ENCODE measurements around the gene PPL. TPM values are rescaled to one million over a fixed set of nuclear protein-coding genes. Genes with fewer than 3 reads are reported as not detected.

Gene PPL
- total RNA-seq, 2 donors from 2014 or later, result not detected

DNA sequence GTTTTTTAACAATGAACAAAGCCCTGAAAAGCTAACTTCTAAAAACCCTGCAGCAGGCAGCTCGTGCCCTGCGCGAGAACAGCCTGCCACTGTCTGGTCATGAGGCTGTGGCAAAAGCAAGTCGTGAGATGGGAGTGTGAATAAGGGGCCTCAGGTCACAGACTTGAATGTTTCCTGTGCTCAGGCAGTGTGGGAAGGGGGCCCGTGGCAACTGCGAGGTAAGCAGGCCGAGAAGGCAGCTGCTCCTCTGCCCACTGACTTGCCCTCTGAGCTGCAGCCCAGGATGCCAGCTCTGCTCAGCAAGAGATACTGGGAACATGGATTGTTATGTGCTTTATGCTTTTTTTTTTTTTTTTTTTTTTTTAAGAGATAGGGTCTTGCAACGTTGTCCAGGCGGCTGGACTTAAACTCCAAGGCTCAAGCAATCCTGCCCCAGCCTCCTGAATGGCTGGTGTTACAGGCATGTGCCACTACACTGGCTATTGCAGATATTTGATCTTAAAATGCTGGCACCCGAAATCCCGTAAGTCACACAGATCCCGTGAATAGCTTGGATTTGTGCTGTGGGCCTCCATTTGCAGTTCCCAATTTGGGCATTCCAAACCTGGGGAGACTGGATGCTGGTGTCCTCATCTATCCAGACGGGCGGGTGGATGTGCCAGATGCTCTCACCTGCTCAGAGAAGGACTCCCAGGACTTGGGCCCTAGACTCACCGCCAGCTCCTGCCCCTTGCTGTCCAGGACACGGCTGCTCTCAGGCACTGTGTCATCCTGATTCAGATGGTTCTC, 45.7 kb downstream of the PPL start:
- Mint-ChIP-seq H3K27ac (no peak overlapping the region), H3K36me3 (no peaks in the 10 kb centered on the region), H3K9me3 (no peaks in the 10 kb centered on the region)
- no peak for ATAC-seq
- DNase-seq (ENCODE audit: low spot score in 2 of 2), result no peak

DNA sequence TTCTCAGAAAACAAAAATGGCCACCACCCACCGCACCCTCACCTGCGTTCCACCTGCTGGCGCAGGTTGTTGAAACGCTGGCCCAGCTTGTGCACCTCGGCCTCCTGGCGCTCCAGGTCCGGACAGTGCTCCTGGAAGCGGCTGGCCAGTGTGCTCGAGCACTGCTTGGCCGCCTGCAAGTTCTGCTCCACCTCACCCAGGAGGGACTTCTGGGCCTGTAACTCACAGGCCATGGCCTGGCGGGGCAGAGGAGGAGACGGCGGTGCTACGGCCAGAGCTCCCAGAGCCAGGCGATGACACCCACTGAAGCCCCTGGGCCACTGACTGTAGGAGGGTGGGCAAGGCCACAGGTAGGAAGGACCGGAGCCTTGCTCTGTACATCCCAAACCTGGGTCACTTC, 46.3 kb downstream of the PPL start:
- Mint-ChIP-seq H3K36me3 (no peaks in the 10 kb centered on the region), H3K9me3 (no peaks in the 10 kb centered on the region), H3K27ac (no peak overlapping the region)
- ATAC-seq (no peak), DNase-seq (ENCODE audit: low spot score in 2 of 2) (no peak)

DNA sequence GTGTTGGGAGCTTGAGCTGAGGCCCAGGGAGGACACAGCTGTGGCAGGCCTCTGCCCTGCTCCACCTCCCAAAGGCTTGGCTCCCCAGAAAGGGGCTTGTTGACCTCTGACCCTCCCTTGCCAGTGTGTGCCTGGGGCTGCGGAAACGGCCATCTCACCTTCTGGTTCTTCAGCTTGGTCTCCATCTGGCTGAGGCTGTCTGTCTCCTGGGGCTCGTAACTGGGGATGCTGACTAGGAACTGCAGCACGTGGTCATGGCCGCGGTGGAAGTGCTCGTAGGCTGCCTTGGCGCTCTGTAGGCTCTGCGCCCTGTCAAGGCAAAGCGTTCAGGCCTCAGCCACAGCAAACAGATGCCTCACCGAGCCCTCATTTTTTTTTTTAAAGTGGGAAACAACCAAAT, 46.9 kb downstream of the PPL start:
- ATAC-seq, result no peak
- no peaks in the 10 kb centered on the region for H3K9me3 Mint-ChIP-seq

DNA sequence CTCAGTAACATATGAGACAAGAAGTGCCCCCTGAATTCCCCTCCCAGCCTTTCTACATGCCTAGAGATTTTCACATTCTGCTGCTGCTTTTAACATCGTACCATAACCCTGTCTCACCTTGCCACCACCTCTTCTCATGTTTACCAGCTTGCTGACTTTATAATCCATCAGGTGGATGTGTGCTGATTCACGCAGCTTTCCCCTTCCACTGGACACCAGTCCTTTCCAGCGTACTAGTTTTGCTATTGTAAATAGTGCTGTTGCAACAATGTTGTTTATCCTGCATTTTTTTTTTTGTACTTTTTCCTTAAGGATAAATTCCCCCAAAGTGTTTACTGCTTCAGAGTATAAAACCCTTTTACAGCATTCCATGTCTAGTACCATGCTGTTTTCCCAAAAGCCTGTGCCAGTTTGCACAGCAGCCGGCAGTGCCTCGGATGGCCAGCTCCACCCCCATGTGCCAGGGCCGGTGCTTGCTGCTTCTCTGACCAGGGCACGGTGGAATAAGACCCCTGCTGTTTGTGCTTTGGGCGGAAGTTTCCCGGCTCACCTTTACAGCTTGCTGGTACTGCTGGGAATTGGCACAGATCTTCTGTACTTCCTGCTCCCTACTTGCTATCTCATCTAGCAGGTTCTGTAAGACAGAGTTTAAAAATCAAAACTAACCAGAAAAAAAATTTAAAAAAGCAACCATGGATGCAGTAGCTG, 48.4 kb downstream of the PPL start:
- ATAC-seq (no peak), DNase-seq (ENCODE audit: low spot score in 2 of 2) (no peak)
- H3K9me3 Mint-ChIP-seq, result no peaks in the 10 kb centered on the region
- peaks cover 0 to 10% of the 10 kb centered on the region in 2 donors for H3K36me3 Mint-ChIP-seq
- peak overlapping the region; percentile 35 to 92 for H3K27ac Mint-ChIP-seq

More for the DNA sequence above, 46.9 kb downstream of the PPL start:
- Mint-ChIP-seq H3K27ac (no peak overlapping the region), H3K36me3 (no peaks in the 10 kb centered on the region)
- no peak for DNase-seq (ENCODE audit: low spot score in 2 of 2)

DNA sequence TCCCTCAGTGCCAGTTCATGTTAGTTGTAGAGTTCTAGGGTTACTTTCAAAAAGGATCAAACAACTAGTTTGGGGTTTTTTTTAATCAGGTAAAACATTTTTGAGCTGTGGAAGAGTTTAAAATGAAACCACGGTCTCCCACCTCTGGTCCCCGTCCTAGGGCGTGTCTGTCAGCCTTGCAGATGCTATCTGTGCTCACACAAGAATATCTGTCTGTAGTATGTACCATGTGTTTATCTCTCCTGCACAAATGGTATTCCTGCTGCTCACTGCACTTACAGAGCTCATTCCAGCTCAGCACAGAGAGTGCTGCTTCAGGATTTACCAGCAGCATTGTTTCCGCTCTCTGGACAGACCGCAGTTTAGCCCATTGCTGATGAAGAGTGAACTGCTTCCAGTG, 50.8 kb downstream of the PPL start:
- DNase-seq (ENCODE audit: low spot score in 2 of 2) (no peak), ATAC-seq (no peak)
- Mint-ChIP-seq H3K36me3 (peaks cover 4 to 10% of the 10 kb centered on the region in 2 donors), H3K27ac (peak overlapping the region; percentile 4 to 81), H3K9me3 (no peaks in the 10 kb centered on the region)

DNA sequence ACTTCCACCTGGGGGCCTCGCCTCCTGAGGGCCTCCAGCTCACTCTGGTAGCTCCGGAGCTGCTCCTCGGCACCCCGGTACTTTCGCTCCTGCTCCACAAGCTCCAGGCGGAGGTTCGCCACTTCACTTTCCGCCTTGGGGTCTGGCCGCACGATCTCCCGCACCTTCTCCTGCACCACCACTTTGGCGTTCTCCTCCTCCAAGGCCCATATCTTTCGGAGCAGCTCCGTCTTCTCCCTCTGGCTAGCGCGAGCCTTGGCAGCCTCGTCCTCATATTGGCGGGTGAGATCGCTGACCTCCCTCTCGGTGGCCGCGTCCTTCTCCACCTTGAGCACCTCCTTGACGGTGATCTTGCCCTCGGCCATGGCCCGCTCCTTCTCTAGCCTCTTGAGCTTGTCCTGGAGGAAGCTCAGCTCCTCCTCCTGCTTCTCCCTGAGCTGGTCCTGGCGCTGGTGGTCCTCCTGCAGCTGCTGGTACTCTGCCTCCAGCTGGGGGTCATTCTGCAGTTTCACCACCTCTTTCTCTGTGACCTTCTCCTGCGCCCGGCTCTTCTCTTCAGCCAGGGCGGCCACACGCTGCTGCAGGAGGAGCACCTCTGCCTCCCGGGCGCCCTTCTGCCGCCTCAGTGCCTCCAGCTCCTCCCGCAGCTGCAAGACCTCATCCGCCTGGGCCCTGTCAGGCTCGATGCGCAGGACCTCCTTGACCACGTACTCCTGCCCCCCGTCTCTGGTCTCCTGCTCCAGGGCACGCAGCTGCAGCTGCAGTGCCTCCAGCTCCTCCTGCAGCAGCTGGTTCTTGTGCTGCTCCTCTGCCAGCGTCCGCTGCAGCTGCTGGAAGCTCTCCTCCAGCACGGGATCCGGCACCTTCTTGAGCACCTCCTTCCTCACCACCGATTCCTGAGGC, 51.7 kb downstream of the PPL start:
- ATAC-seq, result no peak
- Mint-ChIP-seq H3K9me3 (no peaks in the 10 kb centered on the region), H3K27ac (peak overlapping the region in 1 of 2 donors; percentile 65), H3K36me3 (peaks cover 4 to 10% of the 10 kb centered on the region in 2 donors)
- no peak for DNase-seq (ENCODE audit: low spot score in 2 of 2)

DNA sequence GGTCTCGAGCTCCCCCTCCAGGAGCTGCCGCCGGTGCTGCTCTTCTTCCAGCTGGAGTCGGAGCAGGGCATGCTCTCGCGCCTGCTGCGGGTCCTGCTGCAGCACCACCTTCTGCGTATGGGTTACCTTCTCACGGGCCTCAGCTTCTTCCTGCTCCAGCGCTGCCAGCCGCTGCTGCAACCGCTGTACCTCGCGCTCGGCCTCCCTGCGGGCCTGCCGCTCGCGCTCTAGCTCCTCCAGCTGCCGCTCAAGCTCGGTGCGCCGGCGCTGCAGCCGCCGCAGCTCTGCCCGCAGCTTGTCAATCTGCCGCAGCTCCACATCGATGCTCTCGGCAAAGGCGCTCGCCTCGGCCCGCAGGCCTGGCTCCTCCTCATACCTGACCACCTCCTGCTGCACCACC, 52.7 kb downstream of the PPL start:
- H3K36me3 Mint-ChIP-seq, result peaks cover 4 to 10% of the 10 kb centered on the region in 2 donors
- peak overlapping the region in 1 of 2 donors; percentile 22 for H3K27ac Mint-ChIP-seq
- DNase-seq (ENCODE audit: low spot score in 2 of 2) (no peak), ATAC-seq (no peak)
- H3K9me3 Mint-ChIP-seq, result no peaks in the 10 kb centered on the region

DNA sequence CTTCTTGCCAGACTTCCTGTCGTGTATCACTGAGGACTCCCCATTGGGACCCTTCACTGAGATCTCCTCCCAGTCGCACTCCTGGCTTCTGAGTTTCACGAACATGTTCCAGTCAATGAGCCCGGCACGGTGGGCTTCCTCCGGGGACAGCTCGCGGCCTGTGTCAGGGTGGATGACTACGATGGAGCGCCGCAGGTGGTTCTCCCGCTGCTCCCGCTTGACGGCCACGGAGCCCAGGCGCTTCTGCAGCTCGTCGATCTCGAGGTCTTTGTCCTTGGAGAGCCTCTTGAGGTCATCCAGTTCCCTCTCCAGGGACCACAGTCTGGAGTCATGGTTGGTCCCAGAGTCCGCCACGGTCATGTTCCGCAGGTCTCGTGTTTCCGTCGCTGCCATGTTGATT, 53.4 kb downstream of the PPL start:
- Mint-ChIP-seq H3K36me3 (peaks cover 4 to 10% of the 10 kb centered on the region in 2 donors), H3K9me3 (no peaks in the 10 kb centered on the region), H3K27ac (no peak overlapping the region)
- DNase-seq (ENCODE audit: low spot score in 2 of 2) (no peak), ATAC-seq (no peak)

- ATAC-seq, result no peak
- Mint-ChIP-seq H3K36me3 (peaks cover 4 to 10% of the 10 kb centered on the region in 2 donors), H3K27ac (no peak overlapping the region), H3K9me3 (no peaks in the 10 kb centered on the region)
- no peak for DNase-seq (ENCODE audit: low spot score in 2 of 2)
Observed at GRCh38 chr16:4882633-4883285, 54.2 kb downstream of the PPL start.

DNA sequence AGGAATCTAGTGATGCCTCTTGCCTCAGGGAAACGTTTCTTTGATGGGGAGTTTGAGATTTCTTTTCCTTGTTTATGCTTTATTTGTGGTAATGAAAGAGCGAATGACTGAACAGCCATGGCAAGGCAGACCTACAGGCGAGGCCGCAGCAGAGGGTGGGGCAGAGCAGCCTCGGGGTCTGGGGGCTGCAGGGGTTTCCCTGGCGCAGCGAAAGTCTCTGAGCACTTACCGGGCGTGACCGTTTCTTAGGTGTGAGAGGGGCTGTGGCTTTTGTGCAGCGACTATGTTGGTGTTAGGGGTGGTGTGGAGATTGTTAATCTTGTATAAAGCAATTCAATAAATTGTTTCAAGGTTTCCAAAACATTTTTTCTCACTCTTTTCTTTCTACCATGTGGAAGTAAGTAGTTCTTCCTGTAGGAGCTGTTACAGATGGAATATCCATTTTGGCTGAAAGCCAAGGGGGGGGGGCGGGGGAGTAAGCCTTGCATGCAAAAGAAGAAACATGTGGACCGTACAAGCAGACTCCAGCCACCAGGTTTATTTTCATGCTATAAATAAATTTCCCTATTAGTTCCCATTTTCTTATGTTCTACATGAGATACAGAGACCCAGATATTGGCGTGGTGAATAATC, 54.8 kb downstream of the PPL start:
- peaks cover 10% of the 10 kb centered on the region in 2 donors for H3K36me3 Mint-ChIP-seq

DNA sequence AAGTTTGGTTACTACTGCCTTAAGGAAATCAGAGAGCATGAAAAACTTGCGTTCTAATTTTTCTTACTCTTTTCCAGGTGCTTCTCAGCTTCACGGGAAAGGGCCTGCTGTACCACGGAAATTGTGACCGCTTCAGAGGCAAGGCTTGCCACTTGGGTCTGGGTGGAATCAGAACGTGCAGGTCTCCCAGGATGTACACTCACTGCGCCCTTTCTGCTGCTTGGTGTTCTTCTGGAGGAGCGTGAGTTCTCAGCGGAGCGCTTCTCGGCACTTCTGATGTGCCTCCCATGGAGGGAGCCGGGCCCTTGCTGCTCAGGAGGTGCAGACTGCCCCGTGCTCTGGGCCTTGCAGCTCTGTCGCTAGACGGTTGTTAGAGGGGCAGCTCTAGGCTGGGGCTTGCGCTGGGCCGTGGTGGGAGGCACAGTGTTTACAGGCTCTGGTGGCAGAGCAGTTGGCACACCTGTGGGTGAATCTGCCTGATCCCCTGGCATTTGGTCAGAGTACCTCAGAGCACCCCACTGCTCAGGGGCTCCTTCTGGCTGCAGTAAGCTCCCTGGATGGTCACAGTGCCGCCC, 56.9 kb downstream of the PPL start:
- ATAC-seq (no peak), DNase-seq (ENCODE audit: low spot score in 2 of 2) (no peak)
- no peaks in the 10 kb centered on the region for H3K9me3 Mint-ChIP-seq
- H3K27ac Mint-ChIP-seq, result peak overlapping the region in 1 of 2 donors; percentile 22
- H3K36me3 Mint-ChIP-seq, result peaks cover 10 to 15% of the 10 kb centered on the region in 2 donors

More for the DNA sequence above, 54.8 kb downstream of the PPL start:
- H3K9me3 Mint-ChIP-seq, result no peaks in the 10 kb centered on the region
- ATAC-seq (no peak), DNase-seq (ENCODE audit: low spot score in 2 of 2) (no peak)
- H3K27ac Mint-ChIP-seq, result no peak overlapping the region

- ATAC-seq (no peak), DNase-seq (ENCODE audit: low spot score in 2 of 2) (no peak)
- Mint-ChIP-seq H3K9me3 (no peaks in the 10 kb centered on the region), H3K36me3 (peaks cover 10 to 12% of the 10 kb centered on the region in 2 donors), H3K27ac (peak overlapping the region in 1 of 2 donors; percentile 68)
Observed at GRCh38 chr16:4879049-4879448, 57.9 kb downstream of the PPL start.

GRCh38 chr16:4877380-4877685, 59.6 kb downstream of the PPL start:
- H3K27ac Mint-ChIP-seq, result no peak overlapping the region
- H3K9me3 Mint-ChIP-seq, result no peaks in the 10 kb centered on the region
- no peak for ATAC-seq
- no peak for DNase-seq (ENCODE audit: low spot score in 2 of 2)
- H3K36me3 Mint-ChIP-seq, result peaks cover 10 to 17% of the 10 kb centered on the region in 2 donors

GRCh38 chr16:4876646-4877379, 60.1 kb downstream of the PPL start:
- Mint-ChIP-seq H3K9me3 (no peaks in the 10 kb centered on the region), H3K36me3 (peaks cover 10 to 17% of the 10 kb centered on the region in 2 donors), H3K27ac (no peak overlapping the region)
- ATAC-seq, result no peak
- DNase-seq (ENCODE audit: low spot score in 2 of 2), result no peak

DNA sequence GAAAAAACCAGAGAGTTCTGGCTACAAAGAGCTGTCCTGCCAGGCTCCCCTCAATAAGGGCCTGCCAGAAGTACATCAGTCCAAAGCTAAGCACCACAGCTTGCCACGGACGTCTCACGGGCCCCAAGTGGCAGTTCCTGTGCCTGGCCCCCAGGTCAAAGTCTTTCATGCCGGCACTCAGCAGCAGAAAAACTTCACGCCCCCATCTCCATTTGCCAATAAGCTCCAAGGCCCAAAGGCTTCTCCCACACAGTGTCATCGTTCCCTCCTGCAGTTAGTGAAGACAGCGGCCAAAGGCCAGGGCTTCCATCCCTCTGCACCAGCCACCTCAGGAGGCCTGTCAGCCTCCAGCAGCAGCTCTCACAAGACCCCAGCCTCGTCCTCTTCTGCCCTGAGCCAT, 62.3 kb downstream of the PPL start:
- ATAC-seq (no peak), DNase-seq (ENCODE audit: low spot score in 2 of 2) (no peak)
- H3K27ac Mint-ChIP-seq, result peak overlapping the region in 1 of 2 donors; percentile 70
- peaks cover 17 to 26% of the 10 kb centered on the region in 2 donors for H3K36me3 Mint-ChIP-seq
- H3K9me3 Mint-ChIP-seq, result no peaks in the 10 kb centered on the region
